Skeletal muscle tissue (tissue), 5 donors: ENCODE results near the gene PRKACB. TPM values are rescaled to one million over a fixed set of nuclear protein-coding genes. Genes with fewer than 3 reads are reported as not detected.
"Not testable (repeated sequence)": the region's sequence is repeated elsewhere in the genome, so short reads cannot be mapped to it uniquely, and the experiment has no call there.

ENCODE experiments used
- H3K27ac ChIP-seq: one replicate; pipeline ENCODE4 v1.7.0; 2013; ENCODE audit warnings: mild to moderate bottlenecking, low read depth, low read length, inconsistent platforms
- H3K27me3 ChIP-seq, 3 donors: one replicate each; pipeline ENCODE4 v1.7.0; 2013; ENCODE audit warnings: low read length in 3 of 3; ENCODE audit not compliant: control insufficient read depth in 3 of 3, insufficient read depth in 3 of 3
- H3K36me3 ChIP-seq, 3 donors: one replicate each; pipeline ENCODE4 v1.7.0; 2013; ENCODE audit warnings: low read length in 3 of 3; ENCODE audit not compliant: control insufficient read depth in 3 of 3, insufficient read depth in 3 of 3
- H3K4me1 ChIP-seq, 3 donors: one replicate each; pipeline ENCODE4 v1.7.0; 2013; ENCODE audit warnings: low read length in 3 of 3, mild to moderate bottlenecking in 3 of 3; ENCODE audit not compliant: control insufficient read depth in 3 of 3, insufficient read depth in 3 of 3
- H3K4me3 ChIP-seq, 3 donors: one replicate each; pipeline ENCODE4 v1.7.0; 2013; ENCODE audit warnings: low read length in 3 of 3
- H3K9ac ChIP-seq, 3 donors: one replicate each; pipeline ENCODE4 v1.7.0; 2013; ENCODE audit warnings: low read length in 3 of 3, mild to moderate bottlenecking in 3 of 3, moderate library complexity in 2 of 3, low read depth in 1 of 3
- H3K9me3 ChIP-seq, 3 donors: one replicate each; pipeline ENCODE4 v1.7.0; 2013; ENCODE audit warnings: low read length in 3 of 3; ENCODE audit not compliant: control insufficient read depth in 3 of 3
- small RNA-seq: library from RNA; depleted of rRNA; stranded (forward); fragments of <200 nt; gene quantifications from one replicate; pipeline ENCODE3, GENCODE V24; 2014
- total RNA-seq: library from RNA; depleted of rRNA; stranded (reverse); fragments of >200 nt; gene quantifications from one replicate; pipeline ENCODE4 v1.2.3, GENCODE V29; 2014
- donor health status: Osteomylitis.

PRKACB gene
- total RNA-seq, 1 donor from 2014 or later, result 26.1 TPM

DNA sequence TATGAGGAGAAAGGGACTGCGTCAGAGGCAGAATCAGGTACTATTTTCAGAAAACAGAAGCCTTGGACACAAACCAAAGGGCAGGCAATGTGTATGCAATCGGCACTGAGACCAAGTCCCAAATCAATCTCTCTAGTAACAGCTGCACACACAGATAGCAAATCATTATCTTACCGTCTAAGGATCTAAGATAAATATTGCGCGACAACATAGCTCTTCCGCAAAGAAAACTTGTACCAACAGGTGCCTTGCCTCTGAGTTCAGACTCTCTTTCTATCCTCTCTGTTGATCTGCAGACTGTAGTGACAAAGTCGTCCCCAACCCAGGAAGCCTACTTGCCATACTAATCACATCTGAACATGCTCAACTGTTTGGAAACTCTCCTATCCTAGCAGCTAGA is 134.8 kb downstream of the PRKACB start:
- Histone ChIP-seq H3K36me3 (no peaks in the 10 kb centered on the region), H3K4me3 (no peak overlapping the region), H3K27ac (no peak overlapping the region), H3K9ac (no peak overlapping the region), H3K27me3 (no peaks in the 10 kb centered on the region), H3K4me1 (no peaks in the 10 kb centered on the region), H3K9me3 (no peaks in the 10 kb centered on the region)

DNA sequence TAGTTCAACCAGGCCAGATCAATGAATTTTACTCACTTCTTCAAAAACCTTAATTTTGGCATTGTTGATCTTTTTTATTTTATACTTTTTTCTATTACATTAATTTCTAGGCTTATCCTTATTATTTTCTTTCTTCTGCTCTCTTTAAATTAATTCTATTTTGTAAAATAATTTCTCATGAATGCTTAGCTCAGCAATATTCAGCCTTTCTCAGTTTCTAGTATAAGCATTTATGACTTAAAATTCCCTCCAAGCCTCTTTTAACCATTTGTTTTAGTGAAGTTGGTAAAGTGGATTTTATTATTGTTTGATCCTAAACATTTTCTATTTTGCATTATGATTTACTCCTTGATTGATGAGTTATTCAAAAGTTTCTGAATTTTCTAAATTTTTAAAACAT is 136.8 kb downstream of the PRKACB start:
- Histone ChIP-seq H3K4me3 (no peak overlapping the region), H3K27ac (no peak overlapping the region), H3K9ac (no peak overlapping the region), H3K9me3 (no peaks in the 10 kb centered on the region), H3K36me3 (no peaks in the 10 kb centered on the region), H3K4me1 (no peaks in the 10 kb centered on the region), H3K27me3 (no peaks in the 10 kb centered on the region)

- H3K27ac ChIP-seq, result no peak overlapping the region
- H3K9me3 ChIP-seq, result no peaks in the 10 kb centered on the region
- H3K4me1 ChIP-seq, result no peaks in the 10 kb centered on the region
- no peak overlapping the region for H3K4me3 ChIP-seq
- H3K27me3 ChIP-seq, result no peaks in the 10 kb centered on the region
- H3K36me3 ChIP-seq, result no peaks in the 10 kb centered on the region
- H3K9ac ChIP-seq, result no peak overlapping the region
Observed at GRCh38 chr1:84282780-84283333, 138.8 kb downstream of the PRKACB start.

DNA sequence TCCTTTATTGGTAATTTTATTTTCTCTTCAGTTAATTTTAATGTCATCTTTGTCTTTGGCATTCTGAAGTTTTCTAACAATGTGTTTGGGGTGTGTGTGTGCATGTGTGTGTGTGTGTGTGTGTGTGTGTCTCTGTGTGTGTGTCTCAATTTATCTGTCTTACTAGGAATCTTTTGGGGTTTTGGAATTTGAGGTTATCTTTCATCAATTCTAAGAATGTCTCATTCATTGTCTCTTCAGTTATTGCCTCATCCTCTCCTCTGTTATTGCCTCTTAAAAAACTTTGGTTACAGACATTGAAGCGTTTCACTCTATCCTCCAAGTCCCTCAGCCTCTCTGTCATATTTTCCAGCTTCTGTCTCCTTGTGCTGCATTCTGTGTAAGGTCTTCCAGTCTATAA is 139.3 kb downstream of the PRKACB start:
- no peak overlapping the region for H3K27ac ChIP-seq
- no peak overlapping the region for H3K4me3 ChIP-seq
- H3K9ac ChIP-seq, result no peak overlapping the region
- H3K9me3 ChIP-seq, result no peaks in the 10 kb centered on the region
- no peaks in the 10 kb centered on the region for H3K27me3 ChIP-seq
- H3K4me1 ChIP-seq, result no peaks in the 10 kb centered on the region
- H3K36me3 ChIP-seq, result no peaks in the 10 kb centered on the region

DNA sequence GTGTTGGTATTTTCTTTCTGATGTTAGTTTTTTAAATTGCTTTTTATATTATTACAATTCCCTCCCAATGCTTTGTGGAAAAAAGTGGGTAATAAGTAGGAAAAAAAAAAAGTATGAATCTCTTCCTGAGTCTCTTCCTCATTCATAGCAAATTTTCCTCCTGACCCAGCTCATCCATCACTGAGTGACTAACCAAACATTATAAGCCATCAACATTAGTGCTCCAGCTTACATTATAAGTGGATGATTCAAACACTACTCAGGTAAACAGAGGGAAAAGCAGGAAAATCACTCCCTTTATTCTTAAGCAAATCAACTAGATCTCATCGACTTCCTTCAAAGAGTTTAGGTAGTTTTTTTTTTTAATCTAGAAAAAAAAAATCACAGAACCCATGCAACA is 142.0 kb downstream of the PRKACB start:
- Histone ChIP-seq H3K9me3 (no peaks in the 10 kb centered on the region), H3K9ac (no peak overlapping the region)

GRCh38 chr1:84287389-84287788 is 143.3 kb downstream of the PRKACB start:
- not testable (repeated sequence) for H3K9ac ChIP-seq, H3K4me1 ChIP-seq, H3K27me3 ChIP-seq, H3K27ac ChIP-seq, H3K36me3 ChIP-seq, H3K4me3 ChIP-seq, H3K9me3 ChIP-seq

More for the DNA sequence above, 142.0 kb downstream of the PRKACB start:
- no peaks in the 10 kb centered on the region for H3K27me3 ChIP-seq
- H3K4me3 ChIP-seq, result no peak overlapping the region
- H3K4me1 ChIP-seq, result no peaks in the 10 kb centered on the region
- H3K36me3 ChIP-seq, result no peaks in the 10 kb centered on the region
- no peak overlapping the region for H3K27ac ChIP-seq

Small RNAs within 50 kb of the gene (small RNA-seq; reads per million reads assigned to genes)
- gene AL450063.1 (not detected), gene RF00410 (not detected)

Other genes with a start within 250 kb of the PRKACB start
- gene TTLL7, start 145.1 kb upstream of the PRKACB start, total RNA-seq, result 38.6 TPM
- 13.0 TPM for gene SAMD13, start 157.4 kb downstream of the PRKACB start, total RNA-seq